C4-2B (cell line): ENCODE results near the gene TRIM27.
"Not testable (repeated sequence)": the region's sequence is repeated elsewhere in the genome, so short reads cannot be mapped to it uniquely, and the experiment has no call there.

ENCODE experiments used
- CTCF ChIP-seq: fragments of 450-650 bp; conservative IDR thresholded peaks from 2 replicates; pipeline ENCODE4 v1.5.1; 2017; ENCODE audit warnings: mild to moderate bottlenecking
- ZFX ChIP-seq: fragments of 450-650 bp; IDR thresholded peaks from 2 replicates; pipeline ENCODE4 v1.6.1; 2017

GRCh38 chr6:28854405-28854804 lies 69.4 kb downstream of the TRIM27 start:
- not testable (repeated sequence) for TF ChIP-seq CTCF, ZFX
